ENCODE data around the gene NPW. TPM values are rescaled to one million over a fixed set of nuclear protein-coding genes. Genes with fewer than 3 reads are reported as not detected.
A peak's percentile ranks its signal among the peaks of the same experiment; 100 is the strongest.

NPW gene
- total RNA-seq, 2 donors from 2014 or later, result 1.5 to 3.5 TPM

- Mint-ChIP-seq H3K4me3 (peak overlapping the region; percentile 80), H3K9me3 (no peaks in the 10 kb centered on the region), H3K4me1 (ENCODE audit: low read depth in 2 of 2) (peaks cover 11 to 32% of the 10 kb centered on the region in 2 donors), H3K27me3 (no peaks in the 10 kb centered on the region), H3K36me3 (no peaks in the 10 kb centered on the region), H3K27ac (peak overlapping the region; percentile 65 to 82)
- ATAC-seq (no peak), DNase-seq (ENCODE audit: low spot score) (peak; percentile 79)
Measured at GRCh38 chr16:1990351-1991134, 29.0 kb upstream of the NPW start.

GRCh38 chr16:1991135-1991551 is 28.4 kb upstream of the NPW start:
- H3K4me3 Mint-ChIP-seq, result peak overlapping the region; percentile 80
- H3K27ac Mint-ChIP-seq, result peak overlapping the region; percentile 65 to 82
- DNase-seq (ENCODE audit: low spot score), result peak; percentile 75
- H3K36me3 Mint-ChIP-seq, result no peaks in the 10 kb centered on the region
- ATAC-seq, result peak; percentile 58 to 62
- H3K9me3 Mint-ChIP-seq, result no peaks in the 10 kb centered on the region
- no peaks in the 10 kb centered on the region for H3K27me3 Mint-ChIP-seq
- peaks cover 11 to 36% of the 10 kb centered on the region in 2 donors for H3K4me1 Mint-ChIP-seq (ENCODE audit: low read depth in 2 of 2)

- no peaks in the 10 kb centered on the region for H3K27me3 Mint-ChIP-seq
- H3K9me3 Mint-ChIP-seq, result no peaks in the 10 kb centered on the region
- peaks cover 11 to 35% of the 10 kb centered on the region in 2 donors for H3K4me1 Mint-ChIP-seq (ENCODE audit: low read depth in 2 of 2)
- no peak for ATAC-seq
- no peak for DNase-seq (ENCODE audit: low spot score)
- peak overlapping the region; percentile 80 for H3K4me3 Mint-ChIP-seq
- H3K36me3 Mint-ChIP-seq, result no peaks in the 10 kb centered on the region
- H3K27ac Mint-ChIP-seq, result peak overlapping the region; percentile 65 to 82
Measured at GRCh38 chr16:1991588-1991947, 28.0 kb upstream of the NPW start.

- peak overlapping the region; percentile 65 to 82 for H3K27ac Mint-ChIP-seq
- no peaks in the 10 kb centered on the region for H3K36me3 Mint-ChIP-seq
- peaks cover 11 to 34% of the 10 kb centered on the region in 2 donors for H3K4me1 Mint-ChIP-seq (ENCODE audit: low read depth in 2 of 2)
- ATAC-seq (peak; percentile 88 to 92), DNase-seq (ENCODE audit: low spot score) (peak; percentile 97)
- H3K9me3 Mint-ChIP-seq, result no peaks in the 10 kb centered on the region
- no peaks in the 10 kb centered on the region for H3K27me3 Mint-ChIP-seq
- peak overlapping the region; percentile 80 for H3K4me3 Mint-ChIP-seq
Measured at GRCh38 chr16:1991948-1992703, 27.5 kb upstream of the NPW start.

GRCh38 chr16:1992704-1993317 is 26.8 kb upstream of the NPW start:
- no peak for ATAC-seq

GRCh38 chr16:1993731-1994131 is 25.9 kb upstream of the NPW start:
- no peaks in the 10 kb centered on the region for H3K36me3 Mint-ChIP-seq
- DNase-seq (ENCODE audit: low spot score) (no peak), ATAC-seq (peak in 1 of 2 donors; percentile 19)
- no peaks in the 10 kb centered on the region for H3K27me3 Mint-ChIP-seq
- peaks cover 11 to 37% of the 10 kb centered on the region in 2 donors for H3K4me1 Mint-ChIP-seq (ENCODE audit: low read depth in 2 of 2)
- peak overlapping the region; percentile 67 for H3K4me3 Mint-ChIP-seq
- H3K9me3 Mint-ChIP-seq, result no peaks in the 10 kb centered on the region
- peak overlapping the region; percentile 25 to 57 for H3K27ac Mint-ChIP-seq

More at GRCh38 chr16:1992704-1993317, 26.8 kb upstream of the NPW start:
- Mint-ChIP-seq H3K9me3 (no peaks in the 10 kb centered on the region), H3K4me1 (ENCODE audit: low read depth in 2 of 2) (peaks cover 11 to 37% of the 10 kb centered on the region in 2 donors), H3K27ac (no peak overlapping the region), H3K27me3 (no peaks in the 10 kb centered on the region), H3K36me3 (no peaks in the 10 kb centered on the region), H3K4me3 (no peak overlapping the region)
- DNase-seq (ENCODE audit: low spot score), result no peak

GRCh38 chr16:1997494-1998359 is 21.9 kb upstream of the NPW start:
- Mint-ChIP-seq H3K4me1 (ENCODE audit: low read depth in 2 of 2) (peaks cover 11 to 28% of the 10 kb centered on the region in 2 donors), H3K27me3 (no peaks in the 10 kb centered on the region), H3K4me3 (no peak overlapping the region), H3K27ac (peak overlapping the region in 1 of 2 donors; percentile 39), H3K36me3 (no peaks in the 10 kb centered on the region), H3K9me3 (no peaks in the 10 kb centered on the region)
- ATAC-seq, result no peak
- no peak for DNase-seq (ENCODE audit: low spot score)

- Mint-ChIP-seq H3K27me3 (no peaks in the 10 kb centered on the region), H3K4me1 (ENCODE audit: low read depth in 2 of 2) (peaks cover 9 to 27% of the 10 kb centered on the region in 2 donors), H3K9me3 (no peaks in the 10 kb centered on the region)
Measured at GRCh38 chr16:1998360-1998835, 21.2 kb upstream of the NPW start.

GRCh38 chr16:1998852-1999801 is 20.5 kb upstream of the NPW start:
- no peak overlapping the region for H3K4me3 Mint-ChIP-seq
- no peak overlapping the region for H3K27ac Mint-ChIP-seq
- DNase-seq (ENCODE audit: low spot score) (no peak), ATAC-seq (no peak)
- H3K4me1 Mint-ChIP-seq (ENCODE audit: low read depth in 2 of 2), result peaks cover 2 to 20% of the 10 kb centered on the region in 2 donors
- H3K36me3 Mint-ChIP-seq, result no peaks in the 10 kb centered on the region
- no peaks in the 10 kb centered on the region for H3K27me3 Mint-ChIP-seq
- H3K9me3 Mint-ChIP-seq, result no peaks in the 10 kb centered on the region

More at GRCh38 chr16:1998360-1998835, 21.2 kb upstream of the NPW start:
- no peak for DNase-seq (ENCODE audit: low spot score)
- no peak for ATAC-seq
- Mint-ChIP-seq H3K4me3 (no peak overlapping the region), H3K36me3 (no peaks in the 10 kb centered on the region), H3K27ac (no peak overlapping the region)

GRCh38 chr16:1999866-2000514 is 19.6 kb upstream of the NPW start:
- H3K9me3 Mint-ChIP-seq, result no peaks in the 10 kb centered on the region
- ATAC-seq, result no peak
- peaks cover 0 to 21% of the 10 kb centered on the region in 2 donors for H3K4me1 Mint-ChIP-seq (ENCODE audit: low read depth in 2 of 2)
- H3K27me3 Mint-ChIP-seq, result no peaks in the 10 kb centered on the region
- H3K4me3 Mint-ChIP-seq, result no peak overlapping the region
- no peak overlapping the region for H3K27ac Mint-ChIP-seq
- no peaks in the 10 kb centered on the region for H3K36me3 Mint-ChIP-seq
- no peak for DNase-seq (ENCODE audit: low spot score)

GRCh38 chr16:2001035-2001434 is 18.6 kb upstream of the NPW start:
- Mint-ChIP-seq H3K4me3 (no peak overlapping the region), H3K4me1 (ENCODE audit: low read depth in 2 of 2) (peaks cover 2 to 17% of the 10 kb centered on the region in 2 donors), H3K36me3 (no peaks in the 10 kb centered on the region), H3K9me3 (no peaks in the 10 kb centered on the region), H3K27ac (no peak overlapping the region), H3K27me3 (no peaks in the 10 kb centered on the region)
- DNase-seq (ENCODE audit: low spot score) (no peak), ATAC-seq (no peak)

Data from natural killer cell treated with Interleukin-12 subunit alpha and Interleukin-12 subunit beta and Interleukin-15 and Interleukin-18, amount 100 ng/mL, for 72 hours (primary cell).